Stomach smooth muscle (tissue), 2 donors: Measurements from ENCODE around the gene GRWD1.

ENCODE experiments used
- H3K27ac ChIP-seq: one replicate; pipeline ENCODE4 v1.7.0; 2013; ENCODE audit warnings: mild to moderate bottlenecking, low read length, inconsistent platforms
- H3K27me3 ChIP-seq, 2 donors: one replicate each; pipeline ENCODE4 v1.7.0; 2013; ENCODE audit warnings: low read length in 2 of 2; ENCODE audit not compliant: insufficient read depth in 2 of 2, control insufficient read depth in 1 of 2
- H3K36me3 ChIP-seq, 2 donors: one replicate each; pipeline ENCODE4 v1.7.0; 2013; ENCODE audit warnings: low read length in 2 of 2; ENCODE audit not compliant: control insufficient read depth in 2 of 2, insufficient read depth in 2 of 2
- H3K4me1 ChIP-seq: one replicate; pipeline ENCODE4 v1.7.0; 2013; ENCODE audit warnings: low read length; ENCODE audit not compliant: control insufficient read depth, insufficient read depth
- H3K4me3 ChIP-seq, 2 donors: one replicate each; pipeline ENCODE4 v1.7.0; 2013; ENCODE audit warnings: low read length in 2 of 2
- H3K9ac ChIP-seq, 2 donors: one replicate each; pipeline ENCODE4 v1.7.0; 2013; ENCODE audit warnings: low read length in 2 of 2, mild to moderate bottlenecking in 1 of 2
- H3K9me3 ChIP-seq, 2 donors: one replicate each; pipeline ENCODE4 v1.7.0; 2013; ENCODE audit warnings: low read length in 2 of 2; ENCODE audit not compliant: control insufficient read depth in 2 of 2
- donor health status: healthy.
- donor health status: Pancreatic carcinoma.

Gene GRWD1

GRCh38 chr19:48405010-48405659 is 40.6 kb upstream of the GRWD1 start:
- H3K27me3 ChIP-seq: peaks cover 0 to 8% of the 10 kb centered on the region in 2 donors
- H3K4me3 ChIP-seq: no peak overlapping the region
- peaks cover 5 to 6% of the 10 kb centered on the region in 2 donors for H3K9me3 ChIP-seq
- no peak overlapping the region for H3K27ac ChIP-seq
- H3K9ac ChIP-seq: no peak overlapping the region
- H3K4me1 ChIP-seq: peaks cover 3% of the 10 kb centered on the region
- H3K36me3 ChIP-seq: no peaks in the 10 kb centered on the region

- Histone ChIP-seq H3K9me3 (peaks cover 5 to 6% of the 10 kb centered on the region in 2 donors), H3K36me3 (no peaks in the 10 kb centered on the region), H3K9ac (no peak overlapping the region), H3K27me3 (peaks cover 0 to 8% of the 10 kb centered on the region in 2 donors), H3K4me3 (no peak overlapping the region), H3K27ac (no peak overlapping the region), H3K4me1 (no peaks in the 10 kb centered on the region)
Observed at GRCh38 chr19:48405850-48406249, 39.9 kb upstream of the GRWD1 start.

GRCh38 chr19:48413879-48414587 is 31.8 kb upstream of the GRWD1 start:
- peaks cover 24 to 30% of the 10 kb centered on the region in 2 donors for H3K27me3 ChIP-seq
- H3K4me3 ChIP-seq: no peak overlapping the region
- H3K9ac ChIP-seq: no peak overlapping the region
- H3K27ac ChIP-seq: no peak overlapping the region
- H3K36me3 ChIP-seq: no peaks in the 10 kb centered on the region
- H3K4me1 ChIP-seq: peaks cover 6% of the 10 kb centered on the region
- no peaks in the 10 kb centered on the region for H3K9me3 ChIP-seq

GRCh38 chr19:48415395-48415794 is 30.4 kb upstream of the GRWD1 start:
- Histone ChIP-seq H3K4me3 (no peak overlapping the region), H3K27ac (no peak overlapping the region)

GRCh38 chr19:48415806-48416221 is 30.0 kb upstream of the GRWD1 start:
- Histone ChIP-seq H3K36me3 (no peaks in the 10 kb centered on the region), H3K9me3 (no peaks in the 10 kb centered on the region), H3K27me3 (peaks cover 24 to 30% of the 10 kb centered on the region in 2 donors), H3K27ac (no peak overlapping the region), H3K4me3 (no peak overlapping the region), H3K4me1 (peaks cover 6% of the 10 kb centered on the region), H3K9ac (no peak overlapping the region)

More at GRCh38 chr19:48415395-48415794, 30.4 kb upstream of the GRWD1 start:
- H3K9ac ChIP-seq: no peak overlapping the region
- peaks cover 24 to 30% of the 10 kb centered on the region in 2 donors for H3K27me3 ChIP-seq
- H3K4me1 ChIP-seq: peaks cover 6% of the 10 kb centered on the region
- H3K9me3 ChIP-seq: no peaks in the 10 kb centered on the region
- H3K36me3 ChIP-seq: no peaks in the 10 kb centered on the region

GRCh38 chr19:48417421-48417820 is 28.4 kb upstream of the GRWD1 start:
- Histone ChIP-seq H3K4me3 (no peak overlapping the region), H3K36me3 (no peaks in the 10 kb centered on the region), H3K27ac (no peak overlapping the region), H3K9me3 (no peaks in the 10 kb centered on the region), H3K9ac (no peak overlapping the region), H3K4me1 (peaks cover 6% of the 10 kb centered on the region), H3K27me3 (peaks cover 24 to 30% of the 10 kb centered on the region in 2 donors)

GRCh38 chr19:48418317-48419064 is 27.3 kb upstream of the GRWD1 start:
- H3K27ac ChIP-seq: no peak overlapping the region
- H3K9me3 ChIP-seq: no peaks in the 10 kb centered on the region
- no peaks in the 10 kb centered on the region for H3K36me3 ChIP-seq
- no peak overlapping the region for H3K9ac ChIP-seq
- peaks cover 6% of the 10 kb centered on the region for H3K4me1 ChIP-seq
- no peak overlapping the region for H3K4me3 ChIP-seq
- H3K27me3 ChIP-seq: peaks cover 24 to 30% of the 10 kb centered on the region in 2 donors

DNA sequence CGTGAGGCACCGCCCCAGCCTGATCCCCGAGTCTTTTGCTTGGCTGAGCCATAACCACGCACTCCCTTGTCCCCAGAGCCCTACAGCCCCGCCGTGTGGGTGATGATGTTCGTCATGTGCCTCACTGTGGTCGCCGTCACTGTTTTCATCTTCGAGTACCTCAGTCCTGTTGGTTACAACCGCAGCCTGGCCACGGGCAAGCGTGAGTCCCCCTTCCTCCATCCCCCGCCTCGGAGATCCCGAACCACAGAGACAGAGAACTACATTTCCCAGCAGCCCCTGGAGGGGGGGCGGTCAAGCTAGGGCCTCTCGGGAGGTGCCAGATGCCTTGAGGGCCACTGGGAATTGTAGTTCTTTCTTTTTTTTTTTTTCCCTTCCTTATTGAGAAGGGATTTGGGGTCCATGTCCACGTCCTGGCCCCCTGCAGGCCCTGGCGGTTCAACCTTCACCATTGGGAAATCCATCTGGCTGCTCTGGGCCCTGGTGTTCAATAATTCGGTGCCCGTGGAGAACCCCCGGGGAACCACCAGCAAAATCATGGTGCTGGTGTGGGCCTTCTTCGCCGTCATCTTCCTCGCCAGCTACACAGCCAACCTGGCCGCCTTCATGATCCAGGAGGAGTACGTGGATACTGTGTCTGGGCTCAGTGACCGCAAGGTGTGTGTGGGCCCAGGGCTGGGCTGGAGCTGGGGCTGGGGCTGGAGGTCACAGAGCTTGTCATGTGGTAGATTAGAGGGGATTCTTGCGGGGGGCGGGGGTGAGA is 26.4 kb upstream of the GRWD1 start:
- Histone ChIP-seq H3K9ac (no peak overlapping the region), H3K4me3 (no peak overlapping the region), H3K27ac (no peak overlapping the region), H3K27me3 (peaks cover 16 to 23% of the 10 kb centered on the region in 2 donors), H3K9me3 (no peaks in the 10 kb centered on the region), H3K36me3 (no peaks in the 10 kb centered on the region), H3K4me1 (peaks cover 6% of the 10 kb centered on the region)

DNA sequence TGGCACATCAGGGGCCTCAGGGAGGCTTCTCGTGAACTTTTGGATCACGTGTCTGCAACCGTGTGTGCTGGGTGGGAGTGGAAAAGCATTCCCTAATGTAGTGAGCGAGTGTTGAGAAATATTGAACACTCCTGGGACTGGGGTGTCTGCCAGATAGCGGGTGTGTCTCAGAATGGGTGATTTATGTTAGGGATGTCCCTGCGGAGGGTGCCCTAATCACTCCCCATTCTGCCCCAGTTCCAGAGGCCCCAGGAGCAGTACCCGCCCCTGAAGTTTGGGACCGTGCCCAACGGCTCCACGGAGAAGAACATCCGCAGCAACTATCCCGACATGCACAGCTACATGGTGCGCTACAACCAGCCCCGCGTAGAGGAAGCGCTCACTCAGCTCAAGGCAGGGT is 24.2 kb upstream of the GRWD1 start:
- Histone ChIP-seq H3K27me3 (peaks cover 5 to 7% of the 10 kb centered on the region in 2 donors), H3K9ac (no peak overlapping the region), H3K36me3 (no peaks in the 10 kb centered on the region), H3K27ac (no peak overlapping the region), H3K9me3 (no peaks in the 10 kb centered on the region), H3K4me3 (no peak overlapping the region), H3K4me1 (no peaks in the 10 kb centered on the region)

- H3K27ac ChIP-seq: no peak overlapping the region
- no peak overlapping the region for H3K4me3 ChIP-seq
- H3K9me3 ChIP-seq: no peaks in the 10 kb centered on the region
- no peaks in the 10 kb centered on the region for H3K4me1 ChIP-seq
- H3K9ac ChIP-seq: no peak overlapping the region
- H3K36me3 ChIP-seq: no peaks in the 10 kb centered on the region
- H3K27me3 ChIP-seq: no peaks in the 10 kb centered on the region
Observed at GRCh38 chr19:48424694-48425219, 21.0 kb upstream of the GRWD1 start.
